ENCODE measurements around the gene MVB12B.

- TF ChIP-seq EP300 (conservative IDR thresholded peaks at IDR 0.05; ENCODE audit: poor library complexity, severe bottlenecking) (no peak), POLR2AphosphoS5 (IDR thresholded peaks at IDR 0.05) (no peak), RAD21 (conservative IDR thresholded peaks at IDR 0.05) (no peak), EZH2 (IDR thresholded peaks at IDR 0.05; ENCODE audit: borderline replicate concordance, insufficient read depth, low read length, poor library complexity, severe bottlenecking) (no peak)
- TF ChIP-seq, protein P1, sequence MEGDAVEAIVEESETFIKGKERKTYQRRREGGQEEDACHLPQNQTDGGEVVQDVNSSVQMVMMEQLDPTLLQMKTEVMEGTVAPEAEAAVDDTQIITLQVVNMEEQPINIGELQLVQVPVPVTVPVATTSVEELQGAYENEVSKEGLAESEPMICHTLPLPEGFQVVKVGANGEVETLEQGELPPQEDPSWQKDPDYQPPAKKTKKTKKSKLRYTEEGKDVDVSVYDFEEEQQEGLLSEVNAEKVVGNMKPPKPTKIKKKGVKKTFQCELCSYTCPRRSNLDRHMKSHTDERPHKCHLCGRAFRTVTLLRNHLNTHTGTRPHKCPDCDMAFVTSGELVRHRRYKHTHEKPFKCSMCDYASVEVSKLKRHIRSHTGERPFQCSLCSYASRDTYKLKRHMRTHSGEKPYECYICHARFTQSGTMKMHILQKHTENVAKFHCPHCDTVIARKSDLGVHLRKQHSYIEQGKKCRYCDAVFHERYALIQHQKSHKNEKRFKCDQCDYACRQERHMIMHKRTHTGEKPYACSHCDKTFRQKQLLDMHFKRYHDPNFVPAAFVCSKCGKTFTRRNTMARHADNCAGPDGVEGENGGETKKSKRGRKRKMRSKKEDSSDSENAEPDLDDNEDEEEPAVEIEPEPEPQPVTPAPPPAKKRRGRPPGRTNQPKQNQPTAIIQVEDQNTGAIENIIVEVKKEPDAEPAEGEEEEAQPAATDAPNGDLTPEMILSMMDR (IDR thresholded peaks at IDR 0.05; ENCODE audit: poor library complexity, severe bottlenecking) = no peak
Observed at GRCh38 chr9:126502417-126503332, 176.0 kb downstream of the MVB12B start.
